GM12878 (cell line): Measurements from ENCODE around the gene MCTP2. TPM values are rescaled to one million over a fixed set of nuclear protein-coding genes. Genes with fewer than 3 reads are reported as not detected.

ENCODE experiments used
- BACH1 ChIP-seq: fragments of 450-650 bp; IDR thresholded peaks from 2 replicates; pipeline ENCODE4 v1.6.1; 2017; ENCODE audit warnings: mild to moderate bottlenecking, borderline replicate concordance
- BHLHE40 ChIP-seq, 2 experiments: fragments of 450-650 bp in 1 of 2; IDR thresholded peaks; 2 replicates each; pipeline ENCODE4 v1.6.1; 2011 to 2017; ENCODE audit warnings: low read depth in 2 of 2, borderline replicate concordance in 1 of 2, improper control_type of control experiment in 1 of 2, low read length in 1 of 2, mild to moderate bottlenecking in 1 of 2
- EED ChIP-seq: sonication (generic); IDR thresholded peaks from 2 replicates; pipeline ENCODE4 v1.6.1; 2016; ENCODE audit warnings: antibody characterized with exemption, low read depth
- EP300 ChIP-seq, 2 experiments: fragments of 150-350 bp in 1 of 2; IDR thresholded peaks; 2 replicates each; pipeline ENCODE4 v1.6.1; 2011 to 2012; ENCODE audit warnings: low read depth in 2 of 2, low read length in 2 of 2, borderline replicate concordance in 1 of 2, improper control_type of control experiment in 1 of 2, inconsistent platforms in 1 of 2; ENCODE audit not compliant: control insufficient read depth in 1 of 2
- ETV6 ChIP-seq, 2 experiments: fragments of 450-650 bp in 1 of 2; IDR thresholded peaks in 1 of 2; conservative IDR thresholded peaks in 1 of 2; 2 replicates each; pipeline ENCODE4 v1.6.1; 2014; ENCODE audit warnings: antibody characterized with exemption in 1 of 2, borderline replicate concordance in 1 of 2, low read depth in 1 of 2, mild to moderate bottlenecking in 1 of 2, moderate library complexity in 1 of 2
- HCFC1 ChIP-seq: fragments of 150-350 bp; IDR thresholded peaks from 2 replicates; pipeline ENCODE4 v1.6.1; 2014; ENCODE audit warnings: low read length
- MTA3 ChIP-seq: IDR thresholded peaks from 2 replicates; pipeline ENCODE4 v1.6.1; 2012; ENCODE audit warnings: low read length, inconsistent platforms, borderline replicate concordance
- polyA plus RNA-seq, 11 experiments: library from polyadenylated mRNA; depleted of rRNA in 4 of 11; unstranded in 6 of 11; stranded (reverse) in 5 of 11; fragments of >200 nt; fragmentation: Nextera tagmentation in 4 of 11; fragmentation: Illumina TruSeq in 1 of 11; extraction: Ambion mirVana in 4 of 11; extraction: Trizol in 1 of 11; gene quantifications; 1 replicate in 1 of 11; 2 replicates in 10 of 11; pipeline versions ENCODE4 v1.2.1 to v1.2.3, GENCODE V29; 2011 to 2016; ENCODE audit warnings: inconsistent platforms in 2 of 11, missing spikeins in 2 of 11, low read depth in 1 of 11
- total RNA-seq, 4 experiments: library from RNA; depleted of rRNA in 3 of 4; stranded (reverse); fragments of >200 nt in 3 of 4; fragmentation: Illumina TruSeq in 1 of 4; extraction: Trizol in 1 of 4; gene quantifications; 2 replicates each; pipeline versions ENCODE4 v1.2.1 to v1.2.3, GENCODE V29; 2013 to 2021
- TF ChIP-seq, protein P1 (sequence below): fragments of 450-650 bp; IDR thresholded peaks from 2 replicates; pipeline ENCODE4 v1.6.1; 2016; ENCODE audit warnings: mild to moderate bottlenecking
- TF ChIP-seq, protein P2 (sequence below): fragments of 450-650 bp; IDR thresholded peaks from 2 replicates; pipeline ENCODE4 v1.6.1; 2017; ENCODE audit warnings: mild to moderate bottlenecking, moderate library complexity
- TF ChIP-seq, protein P3 (sequence below): IDR thresholded peaks from 2 replicates; pipeline ENCODE4 v1.6.1; 2011; ENCODE audit warnings: low read depth, mild to moderate bottlenecking, low read length, moderate library complexity, borderline replicate concordance; ENCODE audit errors: extremely low read depth

Gene MCTP2
- total and polyA plus RNA-seq, 10 of the 15 experiments (the other 5 are each of a cell fraction or from before 2014, with no cell fraction given), result 0.24 to 48.5 (median 0.88) TPM

DNA sequence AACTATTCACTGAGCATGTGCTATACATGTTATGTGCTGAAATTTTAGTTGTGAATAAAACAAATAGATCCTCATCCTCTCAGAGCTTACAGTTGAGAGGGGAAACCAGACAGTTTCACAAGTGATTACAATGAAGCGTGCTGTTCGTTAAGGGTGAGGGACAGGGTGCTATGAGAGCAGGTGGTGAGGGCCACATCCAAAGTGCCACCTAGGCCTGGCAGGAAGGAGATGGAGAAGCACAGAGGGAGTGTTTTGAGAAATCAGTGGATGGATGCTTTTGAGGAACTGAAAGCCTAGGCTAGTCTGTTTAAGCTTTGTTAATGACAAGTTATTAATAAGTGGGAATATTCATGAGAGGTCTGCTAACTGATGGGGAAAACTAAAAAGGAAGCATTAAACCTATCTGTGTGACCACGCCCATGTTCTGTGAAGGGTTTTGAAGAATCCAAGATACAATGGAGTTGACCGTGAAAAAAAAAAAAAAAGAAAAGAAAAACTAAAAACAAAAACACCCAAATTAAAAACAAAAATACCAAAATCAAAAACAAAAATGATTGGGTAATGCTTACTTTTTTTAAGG is 7.3 kb downstream of the MCTP2 start (continued):
- peak in 1 of 2 experiments; percentile 25; a peak in 1 of 4 replicates for TF ChIP-seq EP300 (IDR thresholded peaks at IDR 0.05; ENCODE audit: borderline replicate concordance in 1 of 2, control insufficient read depth in 1 of 2, low read depth in 2 of 2, low read length in 2 of 2)
- TF ChIP-seq BHLHE40 (IDR thresholded peaks at IDR 0.05; ENCODE audit: borderline replicate concordance in 1 of 2, low read depth in 2 of 2, low read length in 1 of 2), result peak in 1 of 2 experiments; percentile 63; a peak in 2 of 4 replicates
- TF ChIP-seq EED, result no peak
- TF ChIP-seq MTA3, result no peak
- TF ChIP-seq, protein P1, sequence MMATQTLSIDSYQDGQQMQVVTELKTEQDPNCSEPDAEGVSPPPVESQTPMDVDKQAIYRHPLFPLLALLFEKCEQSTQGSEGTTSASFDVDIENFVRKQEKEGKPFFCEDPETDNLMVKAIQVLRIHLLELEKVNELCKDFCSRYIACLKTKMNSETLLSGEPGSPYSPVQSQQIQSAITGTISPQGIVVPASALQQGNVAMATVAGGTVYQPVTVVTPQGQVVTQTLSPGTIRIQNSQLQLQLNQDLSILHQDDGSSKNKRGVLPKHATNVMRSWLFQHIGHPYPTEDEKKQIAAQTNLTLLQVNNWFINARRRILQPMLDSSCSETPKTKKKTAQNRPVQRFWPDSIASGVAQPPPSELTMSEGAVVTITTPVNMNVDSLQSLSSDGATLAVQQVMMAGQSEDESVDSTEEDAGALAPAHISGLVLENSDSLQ, result peak; percentile 56
- TF ChIP-seq, protein P2, sequence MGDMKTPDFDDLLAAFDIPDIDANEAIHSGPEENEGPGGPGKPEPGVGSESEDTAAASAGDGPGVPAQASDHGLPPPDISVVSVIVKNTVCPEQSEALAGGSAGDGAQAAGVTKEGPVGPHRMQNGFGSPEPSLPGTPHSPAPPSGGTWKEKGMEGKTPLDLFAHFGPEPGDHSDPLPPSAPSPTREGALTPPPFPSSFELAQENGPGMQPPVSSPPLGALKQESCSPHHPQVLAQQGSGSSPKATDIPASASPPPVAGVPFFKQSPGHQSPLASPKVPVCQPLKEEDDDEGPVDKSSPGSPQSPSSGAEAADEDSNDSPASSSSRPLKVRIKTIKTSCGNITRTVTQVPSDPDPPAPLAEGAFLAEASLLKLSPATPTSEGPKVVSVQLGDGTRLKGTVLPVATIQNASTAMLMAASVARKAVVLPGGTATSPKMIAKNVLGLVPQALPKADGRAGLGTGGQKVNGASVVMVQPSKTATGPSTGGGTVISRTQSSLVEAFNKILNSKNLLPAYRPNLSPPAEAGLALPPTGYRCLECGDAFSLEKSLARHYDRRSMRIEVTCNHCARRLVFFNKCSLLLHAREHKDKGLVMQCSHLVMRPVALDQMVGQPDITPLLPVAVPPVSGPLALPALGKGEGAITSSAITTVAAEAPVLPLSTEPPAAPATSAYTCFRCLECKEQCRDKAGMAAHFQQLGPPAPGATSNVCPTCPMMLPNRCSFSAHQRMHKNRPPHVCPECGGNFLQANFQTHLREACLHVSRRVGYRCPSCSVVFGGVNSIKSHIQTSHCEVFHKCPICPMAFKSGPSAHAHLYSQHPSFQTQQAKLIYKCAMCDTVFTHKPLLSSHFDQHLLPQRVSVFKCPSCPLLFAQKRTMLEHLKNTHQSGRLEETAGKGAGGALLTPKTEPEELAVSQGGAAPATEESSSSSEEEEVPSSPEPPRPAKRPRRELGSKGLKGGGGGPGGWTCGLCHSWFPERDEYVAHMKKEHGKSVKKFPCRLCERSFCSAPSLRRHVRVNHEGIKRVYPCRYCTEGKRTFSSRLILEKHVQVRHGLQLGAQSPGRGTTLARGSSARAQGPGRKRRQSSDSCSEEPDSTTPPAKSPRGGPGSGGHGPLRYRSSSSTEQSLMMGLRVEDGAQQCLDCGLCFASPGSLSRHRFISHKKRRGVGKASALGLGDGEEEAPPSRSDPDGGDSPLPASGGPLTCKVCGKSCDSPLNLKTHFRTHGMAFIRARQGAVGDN, result no peak; the same call in 1 of the 2 replicates
- no peak for TF ChIP-seq ETV6 (conservative IDR thresholded peaks at IDR 0.05 in 1 of 2, IDR thresholded peaks at IDR 0.05 in 1 of 2; ENCODE audit: borderline replicate concordance in 1 of 2, low read depth in 1 of 2)
- TF ChIP-seq BACH1, result peak; percentile 20; the same call in 1 of the 2 replicates
- TF ChIP-seq, protein P3, sequence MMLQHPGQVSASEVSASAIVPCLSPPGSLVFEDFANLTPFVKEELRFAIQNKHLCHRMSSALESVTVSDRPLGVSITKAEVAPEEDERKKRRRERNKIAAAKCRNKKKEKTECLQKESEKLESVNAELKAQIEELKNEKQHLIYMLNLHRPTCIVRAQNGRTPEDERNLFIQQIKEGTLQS, result no peak
- TF ChIP-seq HCFC1, result no peak
